ENCODE data around the gene SHISA8.
"Not testable (repeated sequence)": the region's sequence is repeated elsewhere in the genome, so short reads cannot be mapped to it uniquely, and the experiment has no call there.

Gene SHISA8

DNA sequence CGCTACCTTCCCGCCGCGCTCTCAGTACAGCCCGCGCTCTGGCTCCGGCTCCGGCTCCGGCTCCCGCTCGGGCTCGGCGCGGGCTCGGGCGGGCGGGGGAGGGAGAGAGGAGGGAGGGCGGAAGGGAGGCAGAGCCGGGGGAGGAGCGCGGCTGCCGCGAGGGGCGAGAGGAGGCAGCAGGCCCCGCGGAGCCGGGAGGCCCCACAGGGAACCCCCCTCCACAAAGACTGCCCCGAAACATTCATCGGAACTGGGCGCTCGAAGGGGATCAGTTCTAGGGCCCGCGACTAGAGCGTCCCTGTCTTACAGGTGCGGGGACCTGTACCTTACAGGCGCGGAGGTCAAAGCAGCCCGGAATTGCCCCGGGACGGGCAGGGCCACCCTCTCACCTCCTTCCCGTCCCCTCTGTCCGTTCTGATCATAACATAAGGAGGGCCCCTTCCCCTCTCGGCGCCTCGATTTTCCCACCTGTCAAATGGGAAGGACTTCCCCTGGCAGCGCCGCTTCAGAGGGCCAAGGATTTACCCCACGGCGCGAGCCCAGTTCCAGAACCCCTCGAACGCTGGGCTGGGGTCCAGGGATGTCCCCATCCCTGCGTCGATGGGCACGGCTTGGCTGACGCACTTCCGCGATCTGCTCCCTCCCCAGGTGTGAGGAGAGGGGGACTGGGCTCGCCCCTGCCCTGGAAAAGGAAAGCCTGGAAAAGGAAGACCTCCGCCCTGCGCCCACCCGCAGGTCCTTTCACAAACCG lies at the start of gene SHISA8:
Gene SHISA8 (minus strand): TSS at position 40 of the 751 bp plus-strand sequence. CDS start 407 bp downstream, outside the sequence.
- DNase-seq: no peak

DNA sequence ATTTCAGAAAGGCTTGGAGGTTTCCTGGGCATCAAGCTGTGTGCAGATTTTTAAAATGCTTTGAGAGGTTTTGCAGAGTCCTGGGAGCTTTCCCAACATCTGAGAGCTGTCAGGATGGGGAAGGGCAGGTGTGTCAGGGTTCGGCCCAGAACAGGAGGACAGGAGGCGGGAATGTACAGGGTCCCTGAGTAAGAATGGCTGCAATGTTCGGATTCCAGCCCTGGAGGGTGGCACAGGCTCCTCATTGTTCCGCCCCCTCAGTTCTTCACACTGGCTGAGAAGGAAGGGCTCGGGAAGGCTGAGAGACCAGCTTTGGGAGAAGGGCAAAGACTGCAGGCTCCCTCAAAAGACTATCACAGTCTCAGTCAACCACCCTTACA lies 49.2 kb upstream of the SHISA8 start:
- no peak for DNase-seq

DNA sequence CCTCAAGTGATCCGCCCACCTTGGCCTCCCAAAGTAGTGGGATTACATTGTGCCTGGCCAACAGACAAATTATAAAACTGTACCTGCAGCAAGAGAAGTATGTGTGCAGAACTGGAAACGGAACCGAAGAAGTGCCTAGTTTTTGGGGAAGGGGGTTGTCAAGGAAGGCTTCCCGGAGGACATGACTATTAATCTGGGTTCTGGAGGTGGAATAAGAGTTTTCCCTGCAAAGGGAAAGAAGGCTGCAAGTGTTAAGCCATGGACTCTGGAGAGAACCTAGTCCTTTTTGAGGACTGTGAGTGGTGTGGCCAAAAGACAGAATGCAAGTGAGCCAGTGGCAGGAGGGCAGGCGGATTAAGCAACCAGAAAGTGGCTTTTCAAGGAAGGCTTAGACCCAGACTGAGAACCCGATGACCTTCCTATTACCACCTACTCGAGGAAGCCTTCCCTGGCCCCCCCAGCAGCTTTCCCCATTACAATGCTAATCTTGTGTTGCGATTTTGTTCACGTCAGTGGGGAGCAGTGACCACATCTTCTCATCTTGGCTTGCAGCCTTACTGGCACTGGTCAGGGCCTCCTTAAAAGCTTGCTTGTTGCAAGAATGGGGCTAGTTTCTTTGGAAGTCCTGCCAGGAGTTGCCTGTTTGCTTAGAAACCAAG lies 48.7 kb upstream of the SHISA8 start:
- no peak for DNase-seq

GRCh38 chr22:41957941-41958556 lies 43.2 kb upstream of the SHISA8 start:
- DNase-seq: no peak

- DNase-seq: no peak
Observed at GRCh38 chr22:41952713-41953112, 37.8 kb upstream of the SHISA8 start.

DNA sequence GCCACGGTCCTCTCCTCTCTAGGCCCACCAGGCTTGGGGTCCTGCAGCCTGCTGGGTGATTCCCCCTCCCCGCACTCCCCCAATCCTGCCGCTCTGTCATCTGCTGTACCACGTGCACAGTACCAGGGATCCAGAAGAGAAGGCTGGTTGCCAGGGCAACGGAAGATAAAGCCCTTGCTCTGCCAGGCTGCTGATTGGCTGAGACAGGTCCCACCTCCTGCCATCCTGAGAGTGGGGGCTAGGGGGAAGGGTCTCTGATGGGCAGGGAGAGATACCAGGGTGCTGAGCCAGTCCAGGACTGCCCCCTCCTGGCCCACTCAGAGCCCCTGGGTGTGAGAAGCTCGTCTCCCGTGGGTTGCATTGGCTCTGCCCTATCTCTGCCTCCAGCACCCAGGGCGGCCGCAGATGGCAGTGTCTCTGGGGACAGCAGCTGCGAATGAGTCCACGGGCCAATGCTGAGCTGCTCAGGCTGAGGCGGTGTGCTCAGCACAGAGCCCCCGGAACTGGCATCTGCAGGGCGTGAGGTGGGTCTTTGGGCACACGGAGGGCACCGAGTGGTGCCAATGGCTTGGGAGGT lies 37.1 kb upstream of the SHISA8 start, which contains the start of gene SMIM45:
Gene SMIM45 (plus strand): TSS at position 253 of the 577 bp plus-strand sequence.
- DNase-seq: no peak

GRCh38 chr22:41949297-41949965 lies 34.6 kb upstream of the SHISA8 start:
- no peak for DNase-seq

- DNase-seq: not testable (repeated sequence)
Observed at GRCh38 chr22:41948928-41949296, 34.0 kb upstream of the SHISA8 start.

GRCh38 chr22:41948142-41948541 lies 33.3 kb upstream of the SHISA8 start:
- no peak for DNase-seq

- no peak for DNase-seq
Observed at GRCh38 chr22:41947424-41948080, 32.7 kb upstream of the SHISA8 start.

GRCh38 chr22:41946629-41947423 lies 32.0 kb upstream of the SHISA8 start, which contains the start of gene CENPM:
Gene CENPM, minus strand, starts transcription at chr22:41947152. Its CDS starts 76 bp downstream, at chr22:41947076.
- DNase-seq: peak; percentile 87

DNA sequence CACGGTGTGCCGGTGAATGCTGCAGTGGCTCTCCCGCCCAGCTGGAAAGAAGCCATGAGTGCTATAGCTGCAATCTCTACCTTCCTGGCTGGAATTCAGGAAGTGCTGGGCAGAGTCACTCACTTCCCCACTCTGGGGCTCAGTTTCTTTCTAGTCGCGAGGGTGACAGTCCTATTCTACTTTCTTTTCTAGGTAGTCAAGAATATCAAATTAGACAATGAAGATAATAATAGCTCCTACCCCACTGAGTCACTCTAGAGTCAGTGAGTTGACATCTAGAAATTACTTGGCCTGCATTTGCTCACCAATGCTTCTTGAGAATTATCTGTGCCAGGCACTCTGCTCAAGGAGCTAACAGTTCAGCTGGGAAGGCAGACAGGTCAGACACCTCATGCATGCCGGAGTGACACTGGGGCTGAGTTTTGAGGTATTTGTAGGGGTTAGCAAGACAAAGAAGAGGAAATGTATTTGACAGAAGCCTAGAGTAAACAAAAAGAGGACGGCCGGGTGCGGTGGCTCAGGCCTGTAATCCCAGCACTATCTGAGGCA lies 28.9 kb upstream of the SHISA8 start:
- DNase-seq: no peak

GRCh38 chr22:41940832-41941765 lies 26.2 kb upstream of the SHISA8 start:
- peak; percentile 37 for DNase-seq

DNA sequence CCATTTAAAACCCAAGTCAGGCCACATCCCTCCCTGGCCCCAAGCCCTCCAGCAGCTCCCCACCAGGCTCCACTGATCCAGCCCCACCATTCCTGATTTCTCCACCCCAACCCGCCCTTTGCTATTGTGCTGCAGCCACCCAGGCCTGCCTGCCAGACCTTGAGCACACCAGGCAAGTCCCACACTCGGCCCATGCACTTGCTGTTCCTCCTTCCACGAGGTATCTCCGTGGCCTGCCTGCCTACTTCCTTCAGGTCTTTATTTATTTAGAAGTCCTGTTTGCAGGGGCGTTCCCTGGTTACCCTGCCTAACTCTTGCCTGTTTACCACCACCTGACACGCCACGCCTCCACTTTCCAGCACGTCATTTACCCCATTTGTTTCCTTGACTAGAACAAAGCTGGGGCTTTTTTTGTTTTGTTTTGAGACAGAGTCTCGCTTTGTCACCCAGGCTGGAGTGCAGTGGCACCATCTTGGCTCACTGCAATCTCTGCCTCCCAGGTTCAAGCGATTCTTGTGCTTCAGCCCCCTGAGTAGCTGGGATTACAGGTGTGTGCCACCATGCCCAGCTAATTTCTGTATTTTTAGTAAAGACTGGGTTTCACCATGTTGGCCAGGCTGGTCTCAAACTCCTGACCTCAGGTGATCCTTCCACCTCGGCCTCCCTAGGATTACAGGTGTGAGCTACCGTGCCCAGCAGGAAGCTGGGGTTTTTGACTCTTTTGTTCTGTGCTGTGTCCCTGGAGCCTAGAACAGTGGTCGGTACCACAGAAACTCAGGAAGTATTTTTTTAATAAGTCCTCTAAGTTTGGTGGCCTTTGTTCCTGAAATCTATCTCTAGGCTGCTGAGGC lies 25.3 kb upstream of the SHISA8 start:
- DNase-seq: no peak

DNA sequence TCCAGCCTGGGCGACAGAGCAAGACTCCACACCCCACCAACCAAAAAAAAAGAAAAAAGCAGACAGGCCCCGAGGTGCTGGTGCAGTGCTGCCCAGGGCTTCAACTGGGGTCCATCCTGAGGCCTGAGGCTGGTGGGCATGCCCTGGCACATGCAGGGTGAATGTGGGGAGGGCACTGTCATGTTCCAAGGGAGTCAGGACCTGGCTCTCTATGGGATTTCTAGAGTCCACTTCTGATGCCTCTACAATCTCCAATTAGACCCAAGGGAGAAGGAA lies 22.0 kb upstream of the SHISA8 start:
- DNase-seq: no peak

GRCh38 chr22:41935509-41935908 lies 20.6 kb upstream of the SHISA8 start:
- DNase-seq: no peak

DNA sequence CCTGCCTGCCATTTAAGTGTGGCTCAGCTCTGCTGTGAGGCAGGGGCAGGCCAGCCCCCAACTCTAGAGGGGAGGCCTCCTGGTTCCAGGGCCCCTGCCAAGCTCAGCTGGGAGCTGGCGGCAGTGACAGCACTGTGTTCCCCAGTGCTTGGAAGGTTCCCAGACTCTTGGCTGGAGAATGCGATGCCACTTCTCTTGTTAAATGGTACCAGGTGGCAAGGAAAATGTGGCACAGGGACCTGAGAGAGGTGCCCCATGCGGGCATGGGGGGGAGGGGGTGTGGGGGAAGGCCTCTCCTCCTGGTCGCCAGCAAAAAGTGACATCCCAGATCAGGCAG lies 20.1 kb upstream of the SHISA8 start:
- no peak for DNase-seq

DNA sequence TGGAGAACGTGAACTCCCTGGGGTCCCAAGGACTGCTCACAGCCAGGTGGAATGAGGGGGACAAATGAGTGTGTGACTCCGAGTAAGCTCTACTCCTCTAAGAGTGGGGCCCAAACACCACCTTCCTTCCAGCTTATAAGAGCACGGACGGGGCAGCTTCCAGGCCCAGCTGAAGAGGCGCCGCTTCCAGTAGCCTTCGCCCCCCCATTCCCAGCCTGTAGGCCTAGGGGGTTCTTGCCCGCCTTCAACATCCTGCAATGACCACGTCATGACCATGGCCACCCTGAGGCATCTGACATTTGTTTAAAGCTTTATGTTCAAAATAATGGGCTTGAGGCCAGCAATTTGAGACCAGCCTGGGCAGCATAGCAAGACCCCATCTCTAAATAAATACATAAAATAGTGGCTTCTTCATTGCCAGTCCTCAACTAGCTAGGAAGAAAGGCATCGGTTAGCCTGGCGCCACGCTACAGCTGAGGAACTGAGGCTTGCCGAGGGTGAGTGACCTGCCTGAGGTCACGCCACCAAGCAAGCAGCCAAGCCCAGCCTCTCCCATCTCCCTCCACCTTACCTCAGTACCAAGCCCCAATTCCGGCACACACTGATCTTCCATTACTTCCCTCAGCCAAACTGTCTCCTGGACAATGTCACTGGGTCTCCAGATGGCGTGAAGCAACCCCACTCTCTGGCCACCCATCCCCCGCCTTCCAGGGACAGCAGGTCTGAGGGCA lies 19.6 kb upstream of the SHISA8 start:
- DNase-seq: no peak

All from NK-92 treated with Interleukin-12 subunit alpha and Interleukin-12 subunit beta, amount 100 ng/mL, for 24 hours (cell line).